GM21737 (cell line): ENCODE results near the gene SPACA4.
A peak's percentile ranks its signal among the peaks of the same experiment; 100 is the strongest.

ENCODE experiments used
- ATAC-seq: cut with Tn5 transposase; IDR thresholded peaks from one replicate; pipeline ENCODE4 v1.9.1; 2021; ENCODE audit warnings: mild to moderate bottlenecking, moderate library complexity; ENCODE audit not compliant: unreplicated experiment

The SPACA4 gene

DNA sequence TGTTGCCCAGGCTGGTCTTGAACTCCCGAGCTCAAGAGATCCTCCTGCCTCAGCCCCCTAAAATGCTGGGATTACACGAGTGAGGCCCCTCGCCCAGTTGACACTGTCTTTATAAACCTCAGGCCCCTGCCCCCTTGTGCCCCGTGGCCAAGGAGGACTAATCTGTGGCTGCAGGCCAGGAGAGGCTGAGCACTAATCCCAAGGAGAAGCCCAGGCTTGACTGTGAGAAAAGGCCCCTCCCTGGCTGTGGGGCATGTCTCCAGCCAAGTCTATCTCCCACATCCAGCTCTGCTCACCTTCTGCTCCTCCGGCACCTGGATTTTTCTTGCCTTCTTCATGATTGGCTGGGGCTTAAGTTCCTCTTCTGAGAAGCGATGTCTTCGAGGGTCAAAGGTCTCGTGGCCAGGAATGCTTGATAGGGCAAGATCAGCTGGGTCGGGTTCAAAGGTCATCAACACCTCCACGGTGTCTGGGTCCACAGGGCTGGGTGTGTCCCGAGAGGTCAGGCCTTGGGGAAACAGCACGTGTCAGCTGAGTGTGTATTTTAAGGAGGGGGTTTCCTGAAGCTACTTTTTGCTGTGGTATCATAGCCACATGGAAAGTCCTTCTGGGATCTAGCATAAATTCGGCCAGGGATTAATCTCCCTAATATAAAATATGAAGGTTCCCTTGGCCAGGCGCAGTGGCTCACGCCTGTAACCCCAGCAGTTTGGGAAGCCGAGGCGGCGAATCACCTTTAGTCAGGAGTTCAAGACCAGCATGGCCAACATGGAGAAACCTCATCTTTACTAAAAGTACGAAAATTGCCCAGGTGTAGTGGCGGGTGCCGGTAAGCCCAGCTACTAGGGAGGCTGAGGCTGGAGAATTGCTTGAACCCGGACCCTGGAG, 26.9 kb downstream of the SPACA4 start:
- no peak for ATAC-seq

DNA sequence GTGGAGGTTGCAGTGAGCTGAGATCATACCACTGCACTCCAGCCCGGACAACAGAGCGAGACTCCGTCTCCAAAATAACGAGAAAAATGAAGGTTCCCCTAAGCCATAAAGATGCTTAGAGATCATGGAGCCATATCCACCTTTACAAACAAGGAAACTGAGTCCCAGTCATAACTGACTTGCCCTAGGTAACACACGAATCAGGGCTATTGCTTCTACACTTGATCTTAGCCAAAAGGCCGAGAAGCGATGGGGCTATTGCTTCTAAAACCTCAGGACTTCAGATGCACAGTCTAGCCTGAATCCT, 27.4 kb downstream of the SPACA4 start:
- ATAC-seq = no peak

DNA sequence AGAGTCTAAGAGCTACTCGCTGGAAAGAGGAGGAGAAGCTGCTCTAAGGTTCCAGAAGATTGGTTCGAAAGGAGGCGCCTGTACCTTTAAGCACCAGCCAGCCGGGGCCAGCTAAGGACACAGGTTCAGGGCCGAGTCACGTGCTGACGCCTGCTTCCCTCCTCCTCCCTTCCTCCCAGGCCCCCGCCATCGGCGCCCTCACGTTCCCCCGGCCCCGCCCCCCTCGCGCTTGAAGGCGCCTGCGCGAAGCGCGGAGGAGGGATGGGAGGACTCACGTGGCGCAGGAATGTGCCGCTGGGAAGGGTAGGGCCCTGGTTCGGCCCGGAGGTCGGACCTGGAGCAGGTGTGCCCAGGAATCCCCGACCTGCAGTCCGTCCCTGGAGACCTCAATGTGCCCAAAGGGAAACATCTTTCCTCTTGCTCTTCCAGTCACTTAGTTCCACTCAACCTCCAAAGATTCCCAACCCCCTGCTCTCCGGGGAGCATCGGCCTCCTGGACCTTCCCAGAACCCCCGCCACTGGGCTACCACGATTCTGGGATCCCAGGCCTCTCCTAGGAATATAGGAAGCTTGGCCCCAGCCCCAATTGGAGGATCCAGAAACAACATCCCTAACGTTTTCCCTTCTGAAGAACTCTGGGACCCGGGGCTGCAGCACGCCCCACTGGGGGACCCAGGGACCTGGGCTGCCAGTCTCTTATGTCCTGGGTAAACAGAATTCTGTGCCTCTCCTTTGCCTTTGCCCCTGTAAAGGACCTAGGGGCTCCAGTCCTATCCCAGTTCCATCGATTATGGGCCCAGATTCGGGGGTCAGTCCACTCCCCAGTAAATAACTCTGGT, 28.1 kb downstream of the SPACA4 start:
- no peak for ATAC-seq

DNA sequence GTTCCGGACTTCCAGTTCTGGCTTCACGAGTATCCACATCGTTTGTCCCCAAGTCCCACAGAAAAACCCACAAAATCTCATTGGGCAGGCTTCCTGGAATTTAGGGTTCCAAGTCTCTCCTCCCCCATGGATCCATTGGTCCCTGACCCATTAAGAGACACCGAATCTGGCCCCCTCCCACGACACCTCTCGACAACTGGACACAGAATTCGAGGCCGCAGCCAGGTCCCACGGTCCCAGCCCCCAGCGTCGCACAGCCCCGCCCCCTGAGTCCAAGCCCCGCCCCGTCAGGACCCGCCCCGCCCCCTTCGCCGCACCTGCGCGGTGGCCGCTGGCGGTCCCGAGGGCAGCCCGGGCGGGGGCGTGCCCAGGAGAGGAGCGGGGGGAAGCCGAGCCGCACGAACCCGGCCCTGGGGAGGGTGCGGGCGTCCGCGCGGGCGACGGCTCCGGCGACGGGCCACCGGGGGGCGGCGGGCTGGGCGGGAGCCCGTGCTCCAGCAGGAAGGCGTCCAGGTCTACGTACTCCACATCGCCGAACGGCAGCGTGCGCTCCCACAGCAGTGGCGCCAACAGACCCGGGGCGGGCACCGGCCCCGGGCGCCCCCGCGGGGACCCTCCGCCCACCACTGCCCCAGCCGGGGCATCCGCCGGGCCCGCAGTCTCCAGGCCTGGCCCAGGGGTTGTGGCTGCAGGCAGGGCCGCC, 28.9 kb downstream of the SPACA4 start:
- ATAC-seq = peak; percentile 21

DNA sequence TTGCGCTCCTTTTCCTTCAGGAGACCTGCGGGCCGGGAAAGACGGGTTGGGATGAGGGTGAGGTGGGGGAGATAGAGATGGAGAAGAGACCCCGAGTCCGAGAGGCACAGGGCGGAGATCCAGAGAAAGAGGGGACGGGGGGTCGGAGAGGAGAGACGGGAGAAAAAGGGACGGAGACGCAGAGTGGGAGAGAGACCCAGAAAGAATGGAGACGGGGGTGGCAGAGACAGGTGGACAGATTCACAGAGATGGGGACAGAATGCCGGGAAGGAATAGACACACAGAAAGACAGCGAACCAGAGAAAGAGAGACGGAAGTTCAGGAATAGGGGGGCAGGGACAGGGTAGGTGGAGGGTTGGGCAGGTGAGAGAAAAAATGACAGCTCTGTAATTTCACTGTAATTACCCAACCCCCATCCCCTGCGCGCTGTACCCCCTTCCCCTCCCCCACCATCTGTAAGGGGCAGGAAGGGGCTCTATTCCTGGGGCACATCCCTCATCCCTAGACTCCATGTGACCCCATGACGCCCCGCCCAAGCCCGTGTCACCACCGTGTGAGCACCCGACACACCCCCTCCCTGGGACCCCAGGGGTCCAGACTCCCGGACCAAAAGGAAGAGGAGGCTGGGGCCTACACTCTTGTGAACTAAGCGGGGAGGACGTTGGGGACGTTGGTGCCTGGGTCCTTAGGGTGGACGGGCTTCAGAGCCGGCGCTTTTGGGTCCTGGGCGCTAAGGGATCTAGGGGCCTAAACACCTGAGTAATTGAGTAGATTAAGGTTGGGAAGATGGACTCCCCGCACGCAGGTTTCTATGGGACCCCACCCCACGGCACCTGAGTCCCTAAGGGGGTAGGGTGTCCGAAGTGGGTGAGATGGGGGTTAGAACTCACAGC, 29.7 kb downstream of the SPACA4 start:
- ATAC-seq = no peak

DNA sequence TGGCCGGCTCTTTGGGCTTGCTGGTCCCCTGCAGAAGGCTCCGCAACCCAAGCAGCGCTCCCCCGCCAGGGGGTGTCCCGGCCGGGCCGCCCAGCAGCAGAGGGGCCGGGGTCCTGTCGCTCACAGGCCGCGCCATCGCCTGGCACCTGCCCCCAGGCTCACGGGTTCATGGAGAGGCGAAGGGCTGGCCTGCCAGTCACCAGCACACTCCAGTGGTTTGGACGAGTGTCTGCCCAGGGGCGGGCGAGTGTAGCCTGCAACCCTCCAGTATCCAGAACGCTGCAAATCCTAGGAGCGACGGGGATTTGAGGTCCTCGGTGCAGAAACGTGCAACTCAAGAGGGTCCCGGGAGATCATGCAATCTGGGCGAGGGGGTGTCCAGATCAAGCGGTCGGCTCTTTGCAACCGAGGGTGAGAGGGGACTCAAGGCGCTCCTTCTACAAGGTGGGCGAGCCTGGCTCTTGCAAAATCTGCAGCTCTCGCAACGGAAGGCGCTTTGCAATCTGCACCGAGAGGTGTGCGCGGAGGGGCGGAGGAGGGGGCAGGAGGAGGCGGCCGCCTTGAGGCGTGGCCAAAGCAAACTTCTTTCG, 30.4 kb downstream of the SPACA4 start, which contains the start of gene DBP:
DBP (minus strand) TSS at position 521 of the 590 bp plus-strand sequence; CDS start at position 136, 385 bp downstream.
- no peak for ATAC-seq

DNA sequence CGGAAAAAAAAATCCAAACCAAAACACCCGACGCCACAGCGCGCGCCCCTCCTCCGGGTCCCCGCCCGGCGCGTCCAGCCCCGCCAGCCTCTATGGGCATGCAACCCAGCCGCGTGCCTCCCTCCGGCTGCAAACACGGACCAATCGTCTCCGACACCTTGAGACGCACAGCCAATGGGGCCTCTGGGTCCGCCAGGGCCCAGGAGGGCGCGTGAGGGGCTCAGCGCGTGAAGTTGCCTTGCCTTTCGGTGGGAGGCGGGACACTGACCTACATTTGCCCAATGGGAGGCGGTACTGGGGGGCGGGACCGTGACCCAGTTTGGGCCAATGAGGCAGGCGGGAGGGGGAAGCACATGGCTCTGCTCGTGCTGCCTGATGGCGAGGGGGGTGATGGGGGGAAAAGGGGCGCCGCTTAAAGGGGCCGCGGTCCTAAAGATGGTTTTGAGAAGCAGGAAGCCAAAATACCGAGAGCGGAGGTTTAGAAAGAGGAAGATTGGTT, 31.0 kb downstream of the SPACA4 start:
- ATAC-seq = peak; percentile 65

DNA sequence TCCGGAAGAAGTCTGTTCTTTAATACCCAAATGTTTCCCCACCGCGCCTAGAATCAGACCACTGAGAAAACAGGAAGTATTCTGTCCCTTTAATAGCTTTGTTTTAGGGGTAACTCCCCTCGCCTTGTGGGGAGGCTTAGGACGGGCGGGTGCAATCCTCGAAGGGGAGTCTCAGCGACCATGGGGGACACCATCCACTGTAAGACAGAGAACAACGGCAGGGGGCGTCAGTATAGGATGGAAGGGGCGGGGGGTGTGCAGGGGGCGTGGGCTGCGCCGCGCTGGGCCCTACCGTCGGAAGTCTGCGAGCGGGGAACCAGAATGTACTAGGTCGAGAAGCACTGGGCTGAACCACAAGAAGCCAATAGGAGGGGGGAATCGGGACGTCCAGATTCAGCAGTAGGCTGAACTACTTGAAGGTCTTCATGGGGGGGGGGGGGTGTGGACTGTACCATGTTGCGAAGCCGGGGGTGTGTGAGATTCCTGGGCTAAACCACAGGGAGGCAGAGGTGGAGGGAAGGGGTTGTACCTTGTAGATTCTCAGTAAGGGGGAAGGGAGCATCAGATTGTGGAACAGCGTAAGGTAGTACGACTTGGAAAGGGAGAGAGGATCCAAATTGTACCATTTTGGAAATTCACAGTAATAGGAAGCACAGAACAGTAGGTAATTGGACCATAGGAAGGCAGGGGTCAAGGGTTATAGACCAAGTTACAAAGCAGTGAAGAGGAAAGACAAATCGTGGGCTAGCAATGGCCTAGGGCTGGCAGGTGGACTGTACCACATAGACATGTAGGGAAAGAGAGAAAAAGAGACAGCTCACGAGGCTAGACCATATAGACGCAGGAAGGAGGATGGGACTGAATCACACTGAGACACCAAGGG, 31.6 kb downstream of the SPACA4 start:
- ATAC-seq = peak; percentile 7

DNA sequence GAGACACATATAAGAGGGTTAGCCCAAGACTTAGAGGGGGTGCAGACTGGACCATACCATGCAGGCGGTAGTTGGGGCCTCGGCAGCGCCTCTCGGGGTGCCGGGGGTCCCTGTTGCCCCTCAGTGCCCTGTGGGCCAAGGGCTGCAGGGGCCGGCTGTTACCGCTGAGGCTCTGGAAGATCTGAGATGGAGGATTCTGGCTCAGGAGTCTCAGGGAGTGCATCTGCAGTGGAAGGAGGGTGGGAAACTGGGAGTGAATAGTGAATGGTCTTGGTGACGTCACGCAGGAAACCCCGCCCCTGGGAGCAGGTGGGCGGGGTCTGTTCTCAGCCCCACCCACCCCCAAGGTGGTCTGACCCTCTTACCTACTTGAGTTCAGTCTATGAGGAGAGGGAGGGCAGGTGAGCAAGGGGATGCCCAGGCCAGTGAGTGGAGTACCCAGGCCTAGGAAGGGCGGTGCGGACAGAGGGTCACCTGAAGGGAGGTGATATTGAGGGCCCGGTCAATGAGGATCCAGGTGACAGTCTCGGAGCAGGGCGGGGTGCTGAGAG, 32.4 kb downstream of the SPACA4 start:
- no peak for ATAC-seq

DNA sequence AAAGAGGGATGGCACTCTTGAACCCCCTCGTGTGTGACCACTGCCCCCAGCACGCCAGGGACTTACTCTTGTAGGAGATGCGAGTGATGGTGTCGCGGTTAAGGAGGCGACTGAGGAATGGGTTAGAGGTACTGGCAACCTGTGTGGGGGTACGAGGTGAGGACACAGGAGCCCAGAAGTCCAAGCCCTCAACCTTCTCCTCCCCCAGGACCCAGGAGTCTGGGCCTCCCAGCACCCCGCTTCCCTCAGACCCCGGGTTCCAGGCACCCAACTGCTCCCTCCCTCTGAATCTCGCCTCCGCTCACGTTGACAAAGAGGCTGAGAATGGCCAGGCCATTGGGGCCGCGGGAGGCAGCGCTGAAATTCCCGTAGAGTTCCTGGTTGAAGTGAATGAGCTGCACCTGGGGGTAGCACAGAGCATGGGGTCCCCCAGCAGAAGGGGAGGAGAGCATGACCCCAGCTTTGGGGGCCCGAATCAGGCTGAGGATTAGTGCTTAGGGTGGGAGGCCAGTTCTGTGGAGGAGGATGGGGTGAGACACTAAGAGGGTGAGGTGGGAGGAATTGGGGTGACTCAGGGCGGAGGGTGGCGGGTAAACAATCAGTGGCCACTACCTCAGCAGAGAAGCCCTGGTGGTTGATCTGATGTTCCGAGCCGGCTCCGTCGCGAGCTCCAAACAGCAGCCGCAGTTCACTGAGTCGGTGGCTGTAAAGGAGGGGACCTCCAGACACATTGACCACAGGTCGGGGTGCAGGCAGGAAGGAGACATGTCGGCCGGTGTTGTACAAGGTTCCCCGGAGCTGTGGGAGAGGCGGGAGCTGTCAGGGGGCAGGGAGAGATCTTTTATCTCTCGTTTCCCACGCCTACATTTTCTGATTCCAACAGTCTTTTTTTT, 33.2 kb downstream of the SPACA4 start:
- no peak for ATAC-seq

DNA sequence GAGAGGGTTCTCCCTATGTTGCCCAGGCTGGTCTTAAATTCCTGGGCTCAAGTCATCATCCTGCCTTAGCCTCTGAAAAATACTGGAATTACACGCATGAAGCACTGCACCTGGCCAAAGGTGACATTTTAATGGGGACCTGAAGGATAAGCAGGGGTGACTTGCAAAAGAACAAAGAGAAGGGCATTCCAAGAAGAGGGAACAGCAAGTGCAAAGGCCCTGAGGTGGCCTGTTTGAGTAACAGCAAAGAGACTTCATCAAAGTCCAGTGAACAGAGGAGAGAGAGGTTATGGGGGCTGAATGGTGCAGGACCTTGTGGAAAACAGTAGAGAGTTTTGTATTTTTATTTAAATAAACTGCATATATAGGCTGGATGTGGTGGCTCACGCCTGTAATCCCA, 35.3 kb downstream of the SPACA4 start:
- no peak for ATAC-seq

DNA sequence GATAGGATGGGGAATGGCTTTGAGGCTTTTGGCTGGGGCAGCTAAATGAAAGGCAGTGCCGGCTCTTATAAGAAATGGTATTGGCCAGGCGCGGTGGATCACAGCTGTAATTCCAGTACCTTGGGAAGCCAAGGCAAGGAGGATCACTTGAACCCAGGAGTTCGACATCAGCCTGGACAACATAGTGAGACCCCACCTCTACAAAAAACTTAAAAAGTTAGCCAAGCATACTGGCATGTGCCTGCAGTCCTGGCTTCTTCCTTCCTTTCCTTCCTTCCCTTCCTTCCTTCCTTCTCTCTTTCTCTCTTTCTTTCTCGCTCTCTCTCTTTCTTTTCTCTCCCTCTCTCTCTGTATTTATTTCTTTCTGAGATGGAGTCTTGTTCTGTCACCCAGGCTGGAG, 36.3 kb downstream of the SPACA4 start:
- no peak for ATAC-seq

DNA sequence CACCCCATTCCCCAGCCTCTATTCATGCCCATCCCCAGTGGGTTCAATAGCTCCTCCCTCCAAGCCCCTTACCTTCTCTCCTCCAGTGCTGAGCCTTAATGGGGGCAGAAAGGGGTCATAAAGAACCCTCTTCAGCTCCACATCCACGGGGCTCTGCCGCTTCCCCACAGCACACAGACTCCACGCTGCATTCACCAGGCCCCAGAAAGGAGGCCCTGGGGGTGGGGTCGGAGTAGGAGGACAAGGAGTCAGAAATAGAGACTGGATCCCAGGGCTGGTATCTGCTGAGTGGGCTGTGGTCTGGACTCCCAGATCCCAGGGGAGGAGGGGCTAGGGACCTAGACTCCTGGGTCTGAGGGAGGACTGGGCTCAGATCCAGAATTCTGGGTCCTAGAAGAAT, 37.8 kb downstream of the SPACA4 start:
- ATAC-seq = no peak

DNA sequence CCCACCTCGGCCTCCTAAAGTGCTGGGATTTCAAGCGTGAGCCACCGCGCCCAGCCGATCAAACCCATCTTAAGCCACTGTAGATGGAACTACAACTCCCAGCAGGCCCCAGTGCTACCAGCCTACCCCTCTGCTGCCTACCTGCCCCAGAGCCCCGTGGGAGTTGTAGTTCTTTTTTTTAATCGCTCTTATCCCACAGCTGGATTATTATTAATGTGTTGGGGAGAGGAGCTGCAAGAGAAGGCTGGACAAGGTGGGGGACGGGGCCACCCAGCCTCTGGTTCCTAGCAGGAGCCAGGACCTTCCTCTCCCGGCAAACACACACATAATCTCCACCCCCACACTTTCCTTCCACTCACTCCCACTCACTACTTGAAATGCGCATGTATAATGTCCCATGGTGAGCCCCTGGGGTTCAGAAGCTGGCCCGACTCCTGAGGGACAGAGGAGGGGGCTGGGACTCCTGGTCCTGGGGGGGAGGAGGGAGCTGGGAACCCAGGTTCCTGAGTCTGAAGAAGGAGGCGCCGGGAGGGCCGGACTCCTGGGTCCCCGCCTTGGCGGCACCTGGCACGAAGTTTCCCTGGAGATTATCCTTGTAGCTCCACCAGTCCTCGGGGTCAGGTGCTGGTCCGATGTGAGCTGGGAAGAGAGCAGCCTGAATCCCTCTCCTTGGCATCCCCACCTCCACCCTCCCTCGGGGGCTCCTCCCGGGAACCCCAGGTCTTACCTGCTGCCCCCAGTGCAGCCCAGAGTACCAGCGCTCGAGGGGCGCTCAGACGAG, 38.5 kb downstream of the SPACA4 start:
- ATAC-seq = no peak

DNA sequence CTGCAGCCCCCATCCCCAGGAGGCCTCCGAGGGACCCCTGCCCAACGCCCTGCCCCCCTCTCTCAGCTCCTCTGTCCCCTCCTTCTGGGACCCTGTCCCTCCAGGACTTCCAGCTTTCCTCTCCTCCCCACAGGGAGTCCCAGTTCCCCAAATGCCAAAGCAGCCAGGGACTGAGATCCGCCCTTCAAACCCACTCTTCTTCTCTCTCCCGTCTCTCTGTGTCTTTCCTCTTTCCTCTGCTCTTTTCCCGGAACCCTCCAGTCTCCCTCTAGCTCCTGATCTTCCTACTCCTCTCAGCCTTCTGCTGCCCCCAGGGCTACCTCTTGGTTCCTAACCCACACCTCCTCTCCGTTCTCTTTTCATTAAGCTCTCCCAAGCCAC, 39.1 kb downstream of the SPACA4 start:
- no peak for ATAC-seq

DNA sequence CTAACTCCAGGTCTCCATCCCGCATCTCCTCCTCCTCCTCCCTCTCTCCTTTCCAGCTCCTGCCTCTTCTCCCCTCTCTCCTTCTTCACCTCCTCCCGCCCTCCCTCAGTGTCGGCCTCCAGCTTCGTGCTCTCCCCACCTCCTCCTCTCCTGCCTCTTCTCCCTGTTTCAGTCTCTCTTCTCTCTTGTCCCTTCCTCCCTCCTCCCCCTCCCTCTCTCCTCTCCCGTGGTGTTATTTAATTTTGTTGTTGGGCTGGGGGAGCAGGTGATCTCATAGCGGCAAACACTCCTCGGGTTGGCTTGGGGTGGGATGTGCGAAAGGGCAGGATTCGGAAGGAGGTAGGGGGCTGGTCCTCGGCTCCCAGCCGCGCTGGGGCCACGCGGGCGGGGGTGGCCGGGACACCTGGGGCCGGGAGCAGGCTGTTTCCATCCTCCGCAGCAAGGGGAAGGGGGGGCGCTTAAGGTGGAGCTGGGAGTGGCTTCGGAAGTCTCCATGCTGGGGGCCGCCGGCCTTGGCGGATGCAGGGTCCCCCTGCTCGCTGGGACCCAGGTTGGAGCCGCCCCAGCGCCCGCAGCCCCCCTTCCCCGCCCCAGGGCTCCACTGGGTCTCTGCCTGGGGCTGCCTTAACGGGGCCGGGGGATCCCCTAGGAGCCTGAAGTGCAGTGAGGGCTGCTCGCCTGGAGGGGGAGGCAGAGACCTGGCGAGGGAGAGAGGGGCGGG, 39.6 kb downstream of the SPACA4 start, which contains the start of gene CA11:
CA11 (minus strand) TSS at position 187 of the 721 bp plus-strand sequence. CDS start 555 bp downstream, outside the sequence.
- ATAC-seq = peak; percentile 76
